Thymus (tissue), 11 donors: ENCODE data around the gene AFAP1L1. TPM values are rescaled to one million over a fixed set of nuclear protein-coding genes. Genes with fewer than 3 reads are reported as not detected.
A peak's percentile ranks its signal among the peaks of the same experiment; 100 is the strongest.

Experiments used
- DNase-seq, 9 donors: peaks; one replicate each; pipeline ENCODE4 v3.0.0-alpha.2; 2013; ENCODE audit warnings: low spot score in 9 of 9, low read depth in 6 of 9, missing footprints in 1 of 9
- H3K27ac ChIP-seq, 2 donors: one replicate each; pipeline ENCODE4 v1.5.1; 2013; ENCODE audit warnings: control low read depth in 1 of 2, low read depth in 1 of 2, low read length in 1 of 2, mild to moderate bottlenecking in 1 of 2, moderate library complexity in 1 of 2
- H3K27me3 ChIP-seq, 2 donors: one replicate each; pipeline ENCODE4 v1.5.1; 2013; ENCODE audit warnings: low read length in 1 of 2; ENCODE audit not compliant: control insufficient read depth in 2 of 2, insufficient read depth in 1 of 2
- H3K36me3 ChIP-seq, 2 donors: one replicate each; pipeline ENCODE4 v1.5.1; 2013; ENCODE audit warnings: low read length in 1 of 2, mild to moderate bottlenecking in 1 of 2, moderate library complexity in 1 of 2; ENCODE audit not compliant: control insufficient read depth in 2 of 2, insufficient read depth in 2 of 2
- H3K4me1 ChIP-seq, 2 donors: one replicate each; pipeline ENCODE4 v1.5.1; 2013; ENCODE audit warnings: low read length in 2 of 2; ENCODE audit not compliant: control insufficient read depth in 2 of 2, insufficient read depth in 2 of 2
- H3K4me3 ChIP-seq, 2 donors: one replicate each; pipeline ENCODE4 v1.5.1; 2013; ENCODE audit warnings: low read length in 2 of 2, control low read depth in 1 of 2, mild to moderate bottlenecking in 1 of 2
- H3K9me3 ChIP-seq, 2 donors: one replicate each; pipeline ENCODE4 v1.5.1; 2013; ENCODE audit warnings: low read length in 1 of 2, mild to moderate bottlenecking in 1 of 2; ENCODE audit not compliant: control insufficient read depth in 2 of 2, insufficient read depth in 1 of 2
- WGBS: extraction: QIAGEN DNeasy Blood & Tissue Kit; methylation state at CpG from one replicate; pipeline ENCODE4 v1.1.7; 2013; 5-methylcytosine and 5-hydroxymethylcytosine counted together
- polyA plus RNA-seq: library from polyadenylated mRNA; stranded (reverse); fragments of 200-250 nt; gene quantifications from one replicate; pipeline ENCODE4 v1.2.3, GENCODE V29; 2013
- total RNA-seq: library from RNA; stranded (reverse); fragments of 120-200 nt; gene quantifications from one replicate; pipeline ENCODE4 v1.2.4, GENCODE V29; 2013
- donor health status: healthy.

The AFAP1L1 gene
- total and polyA plus RNA-seq, 2 donors = 8.0 to 12.6 TPM

- Histone ChIP-seq H3K9me3 (no peaks in the 10 kb centered on the region), H3K4me1 (peaks cover 3% of the 10 kb centered on the region in 2 donors), H3K4me3 (no peak overlapping the region), H3K36me3 (peaks cover 0 to 2% of the 10 kb centered on the region in 2 donors), H3K27me3 (peaks cover 4 to 16% of the 10 kb centered on the region in 2 donors), H3K27ac (no peak overlapping the region)
- 92% methylated on average over 5 of the region's 5 CpGs for WGBS
- DNase-seq = no peak
These were observed 7.0 kb downstream of the AFAP1L1 start for GRCh38 chr5:149278451-149279210.

- Histone ChIP-seq H3K4me3 (no peak overlapping the region), H3K27ac (no peak overlapping the region), H3K36me3 (no peaks in the 10 kb centered on the region), H3K4me1 (peaks cover 3 to 6% of the 10 kb centered on the region in 2 donors), H3K27me3 (peaks cover 0 to 7% of the 10 kb centered on the region in 2 donors), H3K9me3 (no peaks in the 10 kb centered on the region)
- 85% methylated on average over 1 of the region's 1 CpG for WGBS
- no peak for DNase-seq
These were observed 8.0 kb downstream of the AFAP1L1 start for GRCh38 chr5:149279661-149280060.

- H3K36me3 ChIP-seq = no peaks in the 10 kb centered on the region
- H3K9me3 ChIP-seq = no peaks in the 10 kb centered on the region
- H3K27me3 ChIP-seq = peaks cover 0 to 3% of the 10 kb centered on the region in 2 donors
- WGBS = 57% methylated on average over 1 of the region's 1 CpG
- DNase-seq = no peak
- H3K27ac ChIP-seq = no peak overlapping the region
- H3K4me3 ChIP-seq = no peak overlapping the region
- peaks cover 3 to 6% of the 10 kb centered on the region in 2 donors for H3K4me1 ChIP-seq
These were observed 8.5 kb downstream of the AFAP1L1 start for GRCh38 chr5:149280124-149280523.

- H3K4me3 ChIP-seq = no peak overlapping the region
- no peak for DNase-seq
- WGBS = 94% methylated on average over 4 of the region's 4 CpGs
- no peaks in the 10 kb centered on the region for H3K9me3 ChIP-seq
- no peak overlapping the region for H3K27ac ChIP-seq
- peaks cover 3 to 6% of the 10 kb centered on the region in 2 donors for H3K4me1 ChIP-seq
- no peaks in the 10 kb centered on the region for H3K36me3 ChIP-seq
- H3K27me3 ChIP-seq = peaks cover 0 to 2% of the 10 kb centered on the region in 2 donors
These were observed 9.1 kb downstream of the AFAP1L1 start for GRCh38 chr5:149280802-149281201.

- H3K36me3 ChIP-seq = no peaks in the 10 kb centered on the region
- no peak overlapping the region for H3K27ac ChIP-seq
- peaks cover 3 to 6% of the 10 kb centered on the region in 2 donors for H3K4me1 ChIP-seq
- peaks cover 0 to 2% of the 10 kb centered on the region in 2 donors for H3K27me3 ChIP-seq
- H3K4me3 ChIP-seq = no peak overlapping the region
- WGBS = 92% methylated on average over 12 of the region's 12 CpGs
- no peak for DNase-seq
- H3K9me3 ChIP-seq = no peaks in the 10 kb centered on the region
These were observed 10.6 kb downstream of the AFAP1L1 start for GRCh38 chr5:149282027-149282965.

GRCh38 chr5:149282966-149283332 lies 11.3 kb downstream of the AFAP1L1 start:
- Histone ChIP-seq H3K4me1 (peaks cover 1 to 6% of the 10 kb centered on the region in 2 donors), H3K4me3 (no peak overlapping the region), H3K9me3 (no peaks in the 10 kb centered on the region), H3K27ac (no peak overlapping the region), H3K27me3 (peaks cover 0 to 2% of the 10 kb centered on the region in 2 donors), H3K36me3 (no peaks in the 10 kb centered on the region)
- WGBS = 95% methylated on average over 5 of the region's 5 CpGs
- no peak for DNase-seq

- Histone ChIP-seq H3K4me1 (peaks cover 0 to 6% of the 10 kb centered on the region in 2 donors), H3K27ac (peak overlapping the region in 1 of 2 donors; percentile 69)
- 90% methylated on average over 11 of the region's 11 CpGs for WGBS
These were observed 12.2 kb downstream of the AFAP1L1 start for GRCh38 chr5:149283626-149284480.

GRCh38 chr5:149284501-149284900 lies 12.8 kb downstream of the AFAP1L1 start:
- Histone ChIP-seq H3K27me3 (peaks cover 0 to 2% of the 10 kb centered on the region in 2 donors), H3K9me3 (no peaks in the 10 kb centered on the region), H3K27ac (peak overlapping the region in 1 of 2 donors; percentile 19), H3K36me3 (no peaks in the 10 kb centered on the region), H3K4me3 (no peak overlapping the region), H3K4me1 (peaks cover 0 to 6% of the 10 kb centered on the region in 2 donors)
- 78% methylated on average over 5 of the region's 5 CpGs for WGBS
- no peak for DNase-seq

More at GRCh38 chr5:149283626-149284480, 12.2 kb downstream of the AFAP1L1 start:
- H3K9me3 ChIP-seq = no peaks in the 10 kb centered on the region
- no peak overlapping the region for H3K4me3 ChIP-seq
- peaks cover 0 to 2% of the 10 kb centered on the region in 2 donors for H3K27me3 ChIP-seq
- no peaks in the 10 kb centered on the region for H3K36me3 ChIP-seq
- DNase-seq = peak in 1 of 9 donors; percentile 25
